Fibroblast of villous mesenchyme (primary cell): Measurements from ENCODE around the gene MBOAT2. TPM values are rescaled to one million over a fixed set of nuclear protein-coding genes. Genes with fewer than 3 reads are reported as not detected.

Experiments used
- DNase-seq: peaks from one replicate; pipeline ENCODE4 v3.0.0-alpha.2; 2010; ENCODE audit warnings: low read depth
- H3K4me3 ChIP-seq: 2 replicates; pipeline ENCODE4 v1.5.1; 2011; ENCODE audit warnings: low read depth, mild to moderate bottlenecking, low read length
- total RNA-seq: library from RNA; depleted of rRNA; stranded (reverse); fragments of >200 nt; gene quantifications from 2 replicates; pipeline ENCODE4 v1.2.3, GENCODE V29; 2012
- TF ChIP-seq, protein P1 (sequence below): IDR thresholded peaks from 2 replicates; pipeline ENCODE4 v1.5.1; 2012; ENCODE audit warnings: low read depth, mild to moderate bottlenecking, low read length; ENCODE audit not compliant: insufficient read depth

MBOAT2 gene
- total RNA-seq, 1 donor, result 72.5 TPM

DNA sequence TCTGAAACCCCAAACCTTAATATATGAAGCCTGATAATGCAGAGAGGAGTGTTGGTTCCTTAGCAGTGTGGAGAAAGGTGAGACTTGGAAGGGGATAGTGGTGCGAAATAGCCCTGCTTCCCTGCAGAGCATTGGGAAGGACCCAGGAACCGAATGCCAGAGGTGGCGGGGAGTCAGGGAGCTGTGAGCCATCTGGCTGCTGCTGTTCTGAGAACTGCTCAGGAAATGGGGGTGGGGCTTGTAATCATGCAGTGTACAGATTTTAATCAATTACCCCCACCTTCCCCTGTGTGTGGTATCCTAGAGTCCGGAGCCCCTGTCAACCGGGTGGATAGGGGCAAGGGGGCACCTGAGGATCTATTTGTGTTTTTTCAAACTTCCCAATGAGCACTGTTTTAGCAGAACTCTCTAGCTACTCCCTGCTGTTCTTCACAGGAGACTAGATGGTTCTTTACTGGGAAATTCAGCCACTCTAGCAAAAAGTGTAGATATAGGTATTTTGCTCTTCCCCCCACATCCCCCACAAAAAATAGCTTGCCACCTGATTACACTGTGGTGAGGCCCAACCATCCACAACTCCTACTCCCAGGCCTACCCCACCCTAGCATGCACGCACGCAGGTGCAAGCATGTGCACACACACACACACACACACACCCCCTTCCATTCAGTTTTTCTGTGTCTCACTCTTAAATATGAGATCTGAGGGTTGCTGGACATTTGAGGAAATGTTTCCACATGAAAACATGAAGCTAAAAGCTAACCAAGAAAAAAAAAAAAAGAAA, 30.1 kb upstream of the MBOAT2 start:
- DNase-seq, result no peak
- TF ChIP-seq, protein P1, sequence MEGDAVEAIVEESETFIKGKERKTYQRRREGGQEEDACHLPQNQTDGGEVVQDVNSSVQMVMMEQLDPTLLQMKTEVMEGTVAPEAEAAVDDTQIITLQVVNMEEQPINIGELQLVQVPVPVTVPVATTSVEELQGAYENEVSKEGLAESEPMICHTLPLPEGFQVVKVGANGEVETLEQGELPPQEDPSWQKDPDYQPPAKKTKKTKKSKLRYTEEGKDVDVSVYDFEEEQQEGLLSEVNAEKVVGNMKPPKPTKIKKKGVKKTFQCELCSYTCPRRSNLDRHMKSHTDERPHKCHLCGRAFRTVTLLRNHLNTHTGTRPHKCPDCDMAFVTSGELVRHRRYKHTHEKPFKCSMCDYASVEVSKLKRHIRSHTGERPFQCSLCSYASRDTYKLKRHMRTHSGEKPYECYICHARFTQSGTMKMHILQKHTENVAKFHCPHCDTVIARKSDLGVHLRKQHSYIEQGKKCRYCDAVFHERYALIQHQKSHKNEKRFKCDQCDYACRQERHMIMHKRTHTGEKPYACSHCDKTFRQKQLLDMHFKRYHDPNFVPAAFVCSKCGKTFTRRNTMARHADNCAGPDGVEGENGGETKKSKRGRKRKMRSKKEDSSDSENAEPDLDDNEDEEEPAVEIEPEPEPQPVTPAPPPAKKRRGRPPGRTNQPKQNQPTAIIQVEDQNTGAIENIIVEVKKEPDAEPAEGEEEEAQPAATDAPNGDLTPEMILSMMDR, result no peak
- no peak overlapping the region for H3K4me3 ChIP-seq

DNA sequence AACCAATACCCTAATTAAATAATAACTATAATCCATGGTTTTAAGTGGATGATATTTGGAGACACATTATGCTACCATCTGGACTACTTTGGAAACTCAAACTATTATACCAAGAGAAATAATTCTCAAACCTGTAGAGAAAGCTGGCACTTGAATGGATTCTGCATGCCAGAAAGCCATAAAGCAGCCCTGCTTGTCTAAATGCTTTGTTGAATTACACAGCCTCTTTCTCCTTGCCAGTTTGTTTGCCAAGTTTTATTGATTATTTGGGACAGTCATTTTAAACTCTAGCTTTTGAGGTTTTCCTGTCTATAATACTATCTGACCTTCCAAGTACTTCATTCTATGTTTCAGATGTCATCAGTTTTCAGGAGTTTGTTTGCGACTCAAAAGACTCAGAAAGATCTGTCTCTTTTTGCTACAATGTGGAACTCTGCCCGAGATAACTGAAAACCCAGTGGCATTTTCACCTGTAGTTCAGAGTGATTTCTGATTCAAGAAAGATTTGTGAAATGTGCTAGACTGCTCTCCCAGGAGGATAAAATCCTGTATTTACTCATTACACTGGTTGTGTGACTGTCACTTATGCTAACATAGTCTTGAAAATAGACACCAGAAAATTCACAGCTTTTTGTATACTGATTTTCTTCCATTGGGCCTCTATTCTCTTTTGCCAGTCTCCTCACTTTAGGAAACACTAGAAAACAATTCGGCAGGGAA, 29.2 kb upstream of the MBOAT2 start:
- H3K4me3 ChIP-seq, result no peak overlapping the region
- TF ChIP-seq, protein P1, result no peak
- no peak for DNase-seq

DNA sequence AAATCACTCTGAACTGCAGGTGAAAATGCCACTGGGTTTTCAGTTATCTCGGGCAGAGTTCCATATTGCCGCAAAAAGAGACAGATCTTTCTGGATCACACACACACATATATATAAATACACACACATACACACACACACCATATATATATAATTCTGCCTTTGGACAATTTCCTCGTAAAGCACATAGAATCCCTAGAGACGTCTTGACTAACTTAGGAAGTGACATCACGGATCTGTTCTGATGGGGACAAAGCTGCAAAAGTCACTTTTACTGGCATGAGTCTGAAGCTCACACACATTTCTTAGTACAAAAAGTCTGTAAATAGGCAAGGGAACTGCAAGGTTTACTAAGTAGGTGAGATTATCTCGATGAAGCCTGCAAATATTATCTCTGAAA, 28.6 kb upstream of the MBOAT2 start:
- TF ChIP-seq, protein P1, result no peak
- no peak overlapping the region for H3K4me3 ChIP-seq
- no peak for DNase-seq

DNA sequence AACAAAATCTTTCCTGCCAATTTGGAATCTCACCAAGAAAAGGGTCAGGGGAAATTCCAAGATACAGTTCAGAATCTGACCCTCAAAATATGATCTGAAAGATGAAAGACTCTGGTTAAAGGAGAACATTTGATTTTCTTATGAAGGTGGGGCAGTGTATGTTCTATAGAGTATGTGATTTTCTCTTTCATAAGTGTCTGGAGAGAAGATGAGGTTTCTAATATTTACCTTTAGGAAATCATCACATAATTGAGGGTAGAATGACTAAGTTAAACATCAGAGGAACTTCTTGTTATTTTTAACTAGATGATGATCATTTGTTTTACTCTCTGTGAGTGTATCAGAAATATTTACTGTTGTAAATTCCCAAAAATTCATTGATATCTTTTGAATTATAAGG, 27.8 kb upstream of the MBOAT2 start:
- DNase-seq, result peak; percentile 6

DNA sequence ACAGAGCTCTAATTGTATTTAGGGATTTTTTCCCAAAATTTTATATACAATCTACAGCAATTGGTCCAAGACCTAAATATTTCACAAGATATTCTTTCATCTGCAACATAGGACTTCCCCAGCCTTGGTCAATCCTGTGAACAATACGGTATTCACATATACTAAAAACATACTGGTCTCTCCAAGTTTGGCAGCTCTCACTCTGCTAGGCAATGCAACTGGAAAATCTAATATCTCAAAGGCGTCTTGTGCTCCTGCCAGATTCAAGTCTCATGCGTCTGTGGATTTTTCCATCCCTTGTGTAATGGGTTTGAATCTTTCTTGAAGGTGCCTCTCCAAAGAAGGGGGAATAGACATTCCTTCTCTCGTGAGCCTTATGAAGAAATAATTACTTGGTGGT, 27.4 kb upstream of the MBOAT2 start:
- TF ChIP-seq, protein P1, result no peak
- peak; percentile 20 for DNase-seq

More for the DNA sequence above, 27.8 kb upstream of the MBOAT2 start:
- no peak overlapping the region for H3K4me3 ChIP-seq
- TF ChIP-seq, protein P1, result no peak

DNA sequence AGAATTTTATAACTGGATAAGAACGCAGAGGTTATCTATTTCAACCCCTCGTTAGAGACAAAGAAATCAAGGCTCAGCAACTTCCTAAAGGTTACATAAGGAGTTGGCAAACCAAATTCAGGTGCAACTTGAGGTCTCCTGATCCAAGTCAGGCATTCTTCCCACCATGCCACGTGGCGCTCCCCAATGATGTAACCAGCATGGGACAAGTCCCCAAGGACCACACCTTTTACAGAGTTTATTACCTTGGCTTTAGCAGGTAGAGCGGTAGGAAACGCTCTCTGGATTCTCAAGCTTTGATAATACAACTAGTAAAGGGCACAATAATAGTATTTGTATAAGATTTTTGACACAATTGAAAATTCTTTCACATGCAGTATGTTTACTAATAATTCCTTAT, 26.7 kb upstream of the MBOAT2 start:
- H3K4me3 ChIP-seq, result no peak overlapping the region
- DNase-seq, result no peak
- TF ChIP-seq, protein P1, result no peak

More for the DNA sequence above, 27.4 kb upstream of the MBOAT2 start:
- no peak overlapping the region for H3K4me3 ChIP-seq
